Sigmoid colon (tissue), 4 donors: Measurements from ENCODE around the gene SBSN.

Source experiments
- CTCF ChIP-seq, 4 experiments: fragments of 450-650 bp in 3 of 4; fragments of 200-600 bp in 1 of 4; IDR thresholded peaks; one replicate each; pipeline ENCODE4 v1.5.1; 2016 to 2019; ENCODE audit warnings: antibody characterized with exemption in 4 of 4, mild to moderate bottlenecking in 3 of 4, moderate library complexity in 2 of 4
- EP300 ChIP-seq, 4 donors: sonication (generic); formaldehyde crosslinking; IDR thresholded peaks; one replicate each; pipeline ENCODE4 v1.6.1; 2017; ENCODE audit warnings: antibody characterized with exemption in 4 of 4
- POLR2A ChIP-seq, 2 donors: fragments of 450-650 bp; IDR thresholded peaks; one replicate each; pipeline ENCODE4 v1.6.1; 2016; ENCODE audit warnings: antibody characterized with exemption in 2 of 2, mild to moderate bottlenecking in 2 of 2, moderate library complexity in 2 of 2

DNA sequence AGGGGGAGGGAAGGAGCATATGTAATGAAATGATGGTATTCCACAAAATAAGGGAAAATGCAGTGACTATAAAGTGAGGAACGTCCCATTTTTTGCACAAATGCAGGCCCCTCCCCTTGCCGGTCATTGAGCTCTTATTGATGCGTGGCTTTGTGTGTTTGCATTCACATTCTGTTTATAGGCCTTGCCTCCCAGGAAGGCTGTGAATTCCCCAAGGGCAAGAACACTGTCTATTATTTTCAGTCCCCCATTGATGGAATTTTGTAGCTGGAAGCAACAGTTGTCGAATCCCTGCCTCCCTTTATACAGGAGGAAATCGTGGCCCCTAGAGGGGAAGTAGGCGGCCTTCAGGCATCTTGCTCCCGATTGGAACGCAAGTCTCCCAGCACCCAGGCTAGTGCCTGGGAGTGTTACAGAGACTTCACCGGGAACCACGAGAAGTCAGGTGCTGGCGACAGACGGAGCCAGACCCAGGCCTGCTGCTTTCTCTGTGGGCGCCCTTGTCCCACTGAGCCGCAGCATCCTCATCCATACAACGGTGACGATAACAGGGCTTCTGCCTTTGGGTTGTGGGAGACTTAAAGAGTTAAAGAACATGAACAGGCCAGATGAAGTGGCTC lies 6.9 kb downstream of the SBSN start:
- TF ChIP-seq CTCF (IDR thresholded peaks at IDR 0.05) = no peak
- TF ChIP-seq POLR2A (IDR thresholded peaks at IDR 0.05) = no peak
- no peak for TF ChIP-seq EP300 (IDR thresholded peaks at IDR 0.05)
